ENCODE measurements around the gene PRKAG2. TPM values are rescaled to one million over a fixed set of nuclear protein-coding genes. Genes with fewer than 3 reads are reported as not detected.

Gene PRKAG2
- total RNA-seq, 4 donors from 2014 or later, result 25.1 to 57.8 (median 46.7) TPM

- H3K9me3 ChIP-seq, result no peaks in the 10 kb centered on the region
- no peaks in the 10 kb centered on the region for H3K27me3 ChIP-seq
- intact Hi-C loops (cut with DNase I; ENCODE audit: low total_unique reads), result loop anchor here (10.0 kb wide), 1 partner anchor 80 kb away; no protein-coding TSS in a partner anchor
- H3K4me3 ChIP-seq, result no peak overlapping the region
- no peak for DNase-seq
- 82 to 91% methylated on average over 8 to 15 of the region's 15 CpGs for WGBS, 2 donors (ENCODE audit: low coverage in 1 of 2)
- H3K36me3 ChIP-seq, result no peaks in the 10 kb centered on the region
- no peak overlapping the region for H3K27ac ChIP-seq
- in situ Hi-C loops (cut with MboI; ENCODE audit: low pct_ligation_motif_present in 1 of 4, low pct_unique_long_range_greater_than_20kb in 1 of 4, low sequenced_read_pairs in 3 of 4), result no loop called here
- peaks cover 0 to 11% (median 2%) of the 10 kb centered on the region in 4 donors for H3K4me1 ChIP-seq
- no peak for TF ChIP-seq EP300 (IDR thresholded peaks at IDR 0.05; ENCODE audit: low read depth)
Observed at GRCh38 chr7:151704299-151704959, 172.5 kb downstream of the PRKAG2 start.

- DNase-seq, result no peak
- Histone ChIP-seq H3K9me3 (no peaks in the 10 kb centered on the region), H3K4me1 (peaks cover 0 to 11% (median 2%) of the 10 kb centered on the region in 4 donors), H3K36me3 (no peaks in the 10 kb centered on the region), H3K4me3 (no peak overlapping the region), H3K27ac (no peak overlapping the region), H3K27me3 (no peaks in the 10 kb centered on the region)
- intact Hi-C loops (cut with DNase I; ENCODE audit: low total_unique reads), result loop anchor here (10.0 kb wide), 1 partner anchor 78 kb away; no protein-coding TSS in a partner anchor
- 96% methylated on average over 9 of the region's 9 CpGs; no CpG with 5 or more reads in 1 of the 2 donors for WGBS, 2 donors (ENCODE audit: low coverage in 1 of 2)
- TF ChIP-seq POLR2AphosphoS5 (IDR thresholded peaks at IDR 0.05) (no peak), CTCF (IDR thresholded peaks at IDR 0.05) (no peak), EP300 (IDR thresholded peaks at IDR 0.05; ENCODE audit: low read depth) (no peak), POLR2A (IDR thresholded peaks at IDR 0.05) (no peak)
- in situ Hi-C loops (cut with MboI; ENCODE audit: low pct_ligation_motif_present in 1 of 4, low pct_unique_long_range_greater_than_20kb in 1 of 4, low sequenced_read_pairs in 3 of 4), result no loop called here
Observed at GRCh38 chr7:151702961-151703360, 174.0 kb downstream of the PRKAG2 start.

DNA sequence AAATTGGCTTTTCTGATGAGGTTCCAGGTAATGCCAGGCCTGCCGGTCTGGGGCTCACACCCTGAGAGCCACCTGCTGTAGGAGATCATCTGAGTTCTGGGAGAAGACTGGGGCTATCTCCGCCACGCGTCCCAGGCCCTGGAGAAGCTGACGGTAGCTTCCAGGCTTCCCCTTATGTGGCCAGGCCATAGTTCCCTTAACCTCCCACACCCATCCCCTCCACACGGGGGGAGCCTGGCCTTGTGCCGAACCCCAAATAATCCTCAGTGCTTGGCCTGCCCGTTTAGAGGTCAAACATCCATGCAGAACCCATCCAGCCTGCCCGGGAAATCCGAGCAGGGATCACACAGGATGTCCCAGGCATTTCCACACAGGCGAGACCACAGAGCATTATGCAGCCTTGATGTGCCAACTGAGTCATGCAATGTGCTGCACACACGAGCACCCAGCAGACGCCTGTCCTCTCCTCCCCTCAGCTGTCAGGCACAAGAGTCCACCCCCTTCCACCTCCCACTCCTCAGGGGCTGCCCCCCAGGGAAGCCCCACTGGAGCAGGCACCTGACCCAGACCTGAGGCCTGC is 176.2 kb downstream of the PRKAG2 start:
- in situ Hi-C loops (cut with MboI; ENCODE audit: low pct_ligation_motif_present in 1 of 4, low pct_unique_long_range_greater_than_20kb in 1 of 4, low sequenced_read_pairs in 3 of 4), result no loop called here
- Histone ChIP-seq H3K27me3 (no peaks in the 10 kb centered on the region), H3K4me3 (no peak overlapping the region), H3K9me3 (no peaks in the 10 kb centered on the region), H3K36me3 (no peaks in the 10 kb centered on the region), H3K4me1 (peaks cover 0 to 23% (median 9%) of the 10 kb centered on the region in 4 donors), H3K27ac (no peak overlapping the region)
- intact Hi-C loops (cut with DNase I; ENCODE audit: low total_unique reads), result loop anchor here (10.0 kb wide), 1 partner anchor 76 kb away; no protein-coding TSS in a partner anchor
- DNase-seq, result no peak
- TF ChIP-seq CTCF (IDR thresholded peaks at IDR 0.05), result no peak
- no peak for TF ChIP-seq EP300 (IDR thresholded peaks at IDR 0.05; ENCODE audit: low read depth)
- no peak for TF ChIP-seq POLR2AphosphoS5 (IDR thresholded peaks at IDR 0.05)
- TF ChIP-seq POLR2A (IDR thresholded peaks at IDR 0.05), result no peak
- 88% methylated on average over 13 of the region's 13 CpGs; no CpG with 5 or more reads in 1 of the 2 donors for WGBS, 2 donors (ENCODE audit: low coverage in 1 of 2)

DNA sequence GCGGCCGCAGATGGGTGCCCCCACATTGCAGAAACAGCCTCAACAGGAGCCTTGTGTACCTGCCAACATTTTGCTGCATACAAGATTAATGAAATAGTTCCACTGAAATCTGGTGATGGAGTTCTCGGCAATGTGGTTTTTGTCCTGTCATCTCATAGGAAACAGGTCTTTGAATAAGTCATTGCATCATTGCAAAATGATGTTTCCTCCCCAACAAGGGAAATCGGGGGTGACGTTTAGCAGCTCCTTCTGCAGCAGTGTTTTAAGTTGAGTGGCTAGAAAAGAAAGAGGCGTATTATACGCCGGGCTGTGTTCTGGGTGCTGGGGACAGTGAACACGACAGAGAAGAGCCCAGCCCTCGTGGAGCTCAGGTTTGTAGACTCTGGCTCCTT is 177.0 kb downstream of the PRKAG2 start:
- in situ Hi-C loops (cut with MboI; ENCODE audit: low pct_ligation_motif_present in 1 of 4, low pct_unique_long_range_greater_than_20kb in 1 of 4, low sequenced_read_pairs in 3 of 4), result no loop called here
- no peak for TF ChIP-seq POLR2A (IDR thresholded peaks at IDR 0.05)
- 74 to 88% methylated on average over 5 to 10 of the region's 10 CpGs for WGBS, 2 donors (ENCODE audit: low coverage in 1 of 2)
- H3K9me3 ChIP-seq, result no peaks in the 10 kb centered on the region
- intact Hi-C loops (cut with DNase I; ENCODE audit: low total_unique reads), result loop anchor here (10.0 kb wide), 1 partner anchor 75 kb away; no protein-coding TSS in a partner anchor
- no peak overlapping the region for H3K27ac ChIP-seq
- H3K27me3 ChIP-seq, result no peaks in the 10 kb centered on the region
- H3K36me3 ChIP-seq, result no peaks in the 10 kb centered on the region
- peaks cover 7 to 25% (median 14%) of the 10 kb centered on the region in 4 donors for H3K4me1 ChIP-seq
- DNase-seq, result no peak
- H3K4me3 ChIP-seq, result no peak overlapping the region

GRCh38 chr7:151699147-151699927 is 177.6 kb downstream of the PRKAG2 start:
- no peak for DNase-seq
- Histone ChIP-seq H3K36me3 (no peaks in the 10 kb centered on the region), H3K4me3 (no peak overlapping the region), H3K4me1 (peaks cover 11 to 29% (median 17%) of the 10 kb centered on the region in 4 donors), H3K9me3 (no peaks in the 10 kb centered on the region), H3K27ac (no peak overlapping the region), H3K27me3 (no peaks in the 10 kb centered on the region)
- in situ Hi-C loops (cut with MboI; ENCODE audit: low pct_ligation_motif_present in 1 of 4, low pct_unique_long_range_greater_than_20kb in 1 of 4, low sequenced_read_pairs in 3 of 4) (no loop called here), intact Hi-C loops (cut with DNase I; ENCODE audit: low total_unique reads) (no loop called here)
- 82 to 86% methylated on average over 9 to 16 of the region's 16 CpGs for WGBS, 2 donors (ENCODE audit: low coverage in 1 of 2)
- TF ChIP-seq EP300 (IDR thresholded peaks at IDR 0.05; ENCODE audit: low read depth), result no peak
- no peak for TF ChIP-seq POLR2AphosphoS5 (IDR thresholded peaks at IDR 0.05)
- TF ChIP-seq CTCF (IDR thresholded peaks at IDR 0.05), result no peak
- TF ChIP-seq POLR2A (IDR thresholded peaks at IDR 0.05), result no peak

Data from transverse colon (tissue), 4 donors.